ENCODE results near the gene BCR. TPM values are rescaled to one million over a fixed set of nuclear protein-coding genes. Genes with fewer than 3 reads are reported as not detected.
"Not testable (repeated sequence)": the region's sequence is repeated elsewhere in the genome, so short reads cannot be mapped to it uniquely, and the experiment has no call there.

Gene BCR
- 10 to 100 TPM; 10.3 to 37.9 (median 14.8) TPM for polyA plus RNA-seq

DNA sequence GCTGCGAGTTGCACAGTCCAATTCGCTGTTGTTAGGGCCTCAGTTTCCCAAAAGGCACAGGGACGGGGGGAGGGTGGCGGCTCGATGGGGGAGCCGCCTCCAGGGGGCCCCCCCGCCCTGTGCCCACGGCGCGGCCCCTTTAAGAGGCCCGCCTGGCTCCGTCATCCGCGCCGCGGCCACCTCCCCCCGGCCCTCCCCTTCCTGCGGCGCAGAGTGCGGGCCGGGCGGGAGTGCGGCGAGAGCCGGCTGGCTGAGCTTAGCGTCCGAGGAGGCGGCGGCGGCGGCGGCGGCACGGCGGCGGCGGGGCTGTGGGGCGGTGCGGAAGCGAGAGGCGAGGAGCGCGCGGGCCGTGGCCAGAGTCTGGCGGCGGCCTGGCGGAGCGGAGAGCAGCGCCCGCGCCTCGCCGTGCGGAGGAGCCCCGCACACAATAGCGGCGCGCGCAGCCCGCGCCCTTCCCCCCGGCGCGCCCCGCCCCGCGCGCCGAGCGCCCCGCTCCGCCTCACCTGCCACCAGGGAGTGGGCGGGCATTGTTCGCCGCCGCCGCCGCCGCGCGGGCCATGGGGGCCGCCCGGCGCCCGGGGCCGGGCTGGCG, at the start of gene BCR:
BCR (plus strand) TSS at position 209 of the 592 bp plus-strand sequence. CDS start 452 bp downstream, outside the sequence.
- 0 to 1% (median 1%) methylated on average over 32 to 85 of the region's 88 CpGs for WGBS, 3 donors
- peak within 1 kb of the TSS; percentile 32 for H3K27ac ChIP-seq (ENCODE audit: low read depth, low read length)

DNA sequence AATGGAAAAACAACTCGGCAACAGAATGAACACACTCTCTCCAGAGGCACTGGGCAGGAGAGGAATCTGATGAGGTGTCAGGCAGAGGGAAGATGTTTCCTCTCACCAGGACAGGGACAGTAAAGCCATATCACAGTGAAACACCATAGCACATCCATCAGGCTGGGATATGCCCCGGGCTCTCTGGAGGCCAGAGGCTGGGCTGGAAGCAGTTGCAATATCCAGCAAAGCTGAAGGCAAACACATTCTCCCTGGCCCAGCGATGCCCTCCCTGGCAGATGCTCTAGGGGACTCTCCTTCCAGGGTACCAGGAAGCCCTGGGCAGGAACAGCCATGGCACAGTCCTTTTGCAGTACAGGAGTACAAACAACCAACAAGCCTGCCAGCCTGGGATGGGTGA, 49.6 kb upstream of the BCR start:
- no peak overlapping the region for H3K27ac ChIP-seq (ENCODE audit: low read depth, low read length)
- 45 to 79% (median 73%) methylated on average over 3 of the region's 3 CpGs for WGBS, 3 donors

DNA sequence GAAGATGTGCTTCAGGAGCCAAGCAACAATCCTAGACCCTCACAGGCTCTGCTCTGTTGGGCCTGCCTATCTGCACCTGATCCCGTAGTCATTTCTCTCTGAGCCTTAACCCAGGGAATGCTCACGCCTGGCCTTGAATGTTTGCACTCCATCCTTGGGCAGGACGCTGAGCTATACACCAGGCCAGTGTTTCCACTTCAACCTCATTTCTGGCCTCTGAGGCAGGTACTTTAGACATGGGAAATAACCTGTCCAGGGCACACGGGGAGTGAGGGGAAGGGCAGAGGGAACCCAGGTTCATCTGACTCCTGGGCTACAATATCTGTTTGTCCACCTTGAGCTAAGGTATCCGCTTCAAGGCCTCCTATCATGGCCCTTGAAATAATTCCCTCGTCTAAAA, 48.4 kb upstream of the BCR start:
- 33 to 88% (median 85%) methylated on average over 6 of the region's 6 CpGs for WGBS, 3 donors
- no peak overlapping the region for H3K27ac ChIP-seq (ENCODE audit: low read depth, low read length)

DNA sequence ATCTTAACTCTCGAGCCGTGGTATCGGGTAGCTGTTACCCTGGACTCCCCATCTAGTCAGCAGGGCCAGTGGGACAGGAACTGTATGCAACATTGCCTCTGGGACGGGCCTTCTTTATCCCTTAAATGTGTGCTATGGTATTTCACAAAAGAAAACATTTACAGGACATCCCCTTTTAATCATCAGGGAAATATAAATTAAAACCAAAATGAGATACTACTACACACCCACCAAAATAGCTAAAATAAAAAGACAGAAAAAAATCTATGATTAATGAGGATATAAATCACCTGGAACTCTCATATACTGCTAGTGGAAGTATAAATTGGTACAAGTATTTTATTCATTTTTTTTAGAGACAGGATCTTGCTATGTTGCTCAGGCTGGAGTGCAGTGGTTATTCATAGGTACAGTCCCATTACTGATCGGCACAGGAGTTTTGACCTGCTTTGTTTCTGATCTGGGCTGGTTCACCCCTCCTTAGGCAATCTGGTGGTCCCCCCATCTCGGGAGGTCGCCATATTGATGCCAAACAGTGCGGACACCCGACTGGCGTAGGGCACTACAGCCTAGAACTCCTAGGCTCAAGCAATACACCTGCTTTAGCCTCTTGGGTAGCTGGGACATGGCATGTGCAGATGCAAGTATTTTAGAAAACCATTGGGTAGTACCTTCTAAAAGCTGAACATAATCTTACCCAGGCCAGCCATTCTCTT, 47.8 kb upstream of the BCR start:
- WGBS, 3 donors, result 77 to 91% (median 90%) methylated on average over 10 of the region's 10 CpGs
- no peak overlapping the region for H3K27ac ChIP-seq (ENCODE audit: low read depth, low read length)

DNA sequence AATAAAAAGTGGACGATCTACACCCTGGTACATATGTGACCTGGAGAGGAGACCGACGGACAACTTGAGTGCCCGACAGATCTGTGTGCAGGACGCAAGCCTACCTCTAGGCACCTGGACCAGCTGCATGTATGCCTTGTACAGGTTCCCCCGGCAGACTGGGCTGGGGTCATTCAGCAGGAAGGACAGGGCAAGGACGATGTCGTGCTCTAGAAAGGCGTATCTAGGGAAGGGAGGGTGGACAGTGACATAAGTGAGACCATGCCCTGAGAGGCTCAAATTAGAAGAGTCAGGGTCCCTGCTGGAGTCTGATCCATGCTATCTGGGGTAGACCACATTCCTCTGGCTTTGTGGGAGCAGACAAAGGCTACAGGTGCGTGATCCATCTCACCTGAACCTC, 46.4 kb upstream of the BCR start:
- no peak overlapping the region for H3K27ac ChIP-seq (ENCODE audit: low read depth, low read length)
- 92 to 95% (median 93%) methylated on average over 10 of the region's 10 CpGs for WGBS, 3 donors

DNA sequence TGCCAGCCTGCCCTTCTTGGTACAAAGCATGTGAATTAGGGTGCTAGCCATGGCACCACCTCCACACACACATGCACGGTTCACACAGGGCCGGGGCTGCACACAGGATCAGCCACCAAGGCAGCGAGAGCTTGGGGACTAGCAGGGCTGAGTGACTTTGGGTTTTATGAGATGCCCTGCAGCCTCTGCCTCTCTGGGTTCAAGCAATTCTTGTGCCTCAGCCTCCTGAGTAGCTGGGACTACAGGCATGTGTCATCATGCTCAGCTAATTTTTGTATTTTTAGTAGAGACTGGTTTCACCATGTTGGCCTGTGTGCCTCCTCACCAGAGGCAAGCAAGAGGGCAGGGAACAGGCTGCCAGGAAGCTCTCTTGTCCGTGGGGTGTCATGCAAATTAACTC, 43.3 kb upstream of the BCR start:
- WGBS, 3 donors, result 80 to 100% (median 91%) methylated on average over 1 to 4 of the region's 4 CpGs
- H3K27ac ChIP-seq (ENCODE audit: low read depth, low read length), result not testable (repeated sequence)

DNA sequence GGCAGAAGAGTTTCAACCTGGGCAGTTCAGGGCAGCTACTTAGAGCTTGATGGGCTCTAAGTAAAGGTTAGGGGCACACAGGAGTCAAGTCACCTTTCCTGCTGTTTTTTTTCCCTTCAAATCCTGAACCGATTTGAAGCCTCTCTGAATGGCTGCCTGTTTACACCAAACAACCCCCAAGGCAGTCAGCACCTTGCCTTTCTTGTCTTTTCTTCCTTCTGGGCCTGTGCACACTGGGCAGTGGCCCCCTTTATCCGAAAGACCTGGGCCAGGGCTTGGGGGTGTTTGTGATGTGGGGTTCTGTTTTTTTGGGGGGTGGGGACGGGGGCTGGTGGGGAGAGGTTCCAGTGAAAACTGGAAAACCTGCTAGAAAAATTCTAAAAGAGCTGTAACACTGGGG, 42.8 kb upstream of the BCR start:
- WGBS, 3 donors, result 45 to 61% (median 56%) methylated on average over 3 of the region's 3 CpGs
- no peak overlapping the region for H3K27ac ChIP-seq (ENCODE audit: low read depth, low read length)

DNA sequence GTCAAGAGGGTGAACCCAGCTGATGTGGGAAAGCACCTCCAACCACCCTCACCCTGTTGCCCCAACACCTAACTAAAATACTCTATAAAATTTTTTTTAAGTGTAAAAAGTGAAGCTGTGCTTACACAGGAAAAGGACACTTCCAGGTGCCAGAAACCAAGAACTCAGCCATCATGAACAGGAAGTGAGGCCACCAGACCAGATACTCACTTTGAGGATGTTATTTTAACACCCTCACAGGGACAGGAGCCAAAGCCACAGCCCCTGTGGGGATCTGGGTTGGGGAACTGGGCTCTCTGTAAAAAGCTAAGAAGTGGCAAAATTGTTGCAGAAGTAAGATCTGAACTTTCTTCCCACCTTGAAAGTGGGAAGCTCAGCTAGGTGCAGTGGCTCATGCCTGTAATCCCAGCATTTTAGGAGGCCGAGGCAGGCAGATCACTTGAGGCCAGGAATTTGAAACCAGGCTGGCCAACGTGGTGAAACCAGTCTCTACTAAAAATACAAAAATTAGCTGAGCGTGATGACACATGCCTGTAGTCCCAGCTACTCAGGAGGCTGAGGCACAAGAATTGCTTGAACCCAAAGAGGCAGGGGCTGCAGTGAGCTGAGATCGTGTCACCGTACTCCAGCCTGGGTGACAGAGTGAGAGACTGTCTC, 42.3 kb upstream of the BCR start:
- WGBS, 3 donors, result 58 to 78% (median 59%) methylated on average over 5 of the region's 5 CpGs
- no peak overlapping the region for H3K27ac ChIP-seq (ENCODE audit: low read depth, low read length)

DNA sequence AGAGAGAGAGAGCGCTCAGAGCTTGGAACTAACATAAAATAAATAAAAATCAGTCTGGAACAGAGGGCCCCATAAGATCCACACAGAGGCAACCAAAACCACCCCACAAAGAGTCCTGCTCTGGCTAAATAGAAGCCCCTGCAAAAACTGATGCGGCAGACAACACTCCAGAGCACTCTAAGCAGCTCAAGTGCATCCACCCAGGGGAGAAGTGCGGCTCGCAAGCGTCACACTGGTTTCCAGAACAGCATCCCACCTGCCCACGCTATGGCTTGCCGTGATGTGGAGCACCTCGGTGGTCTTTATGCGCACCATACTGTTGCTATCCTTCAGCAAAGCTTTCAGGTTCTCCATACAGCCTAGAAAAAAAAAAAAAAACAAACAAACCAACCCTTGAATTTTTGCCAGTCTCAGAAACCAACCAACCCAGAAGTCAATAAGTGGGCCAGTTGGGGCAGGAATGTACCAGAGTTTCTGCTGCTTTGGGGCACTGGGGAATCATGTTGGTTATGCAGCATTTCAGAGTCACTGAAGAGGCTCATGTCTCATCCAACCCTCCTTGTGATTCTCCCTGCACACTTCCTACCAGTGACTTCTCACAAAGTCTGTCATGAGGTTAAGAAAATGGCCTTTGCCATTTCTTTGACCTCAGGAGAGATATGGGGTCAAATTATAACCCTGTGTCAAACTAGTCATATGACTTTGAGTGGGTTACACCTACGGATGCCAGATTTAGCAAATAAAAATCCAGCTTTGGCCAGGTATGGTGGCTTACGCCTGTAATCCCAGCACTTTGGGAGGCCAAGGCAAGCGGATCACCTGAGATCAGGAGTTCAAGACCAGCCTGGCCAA, 41.5 kb upstream of the BCR start:
- no peak overlapping the region for H3K27ac ChIP-seq (ENCODE audit: low read depth, low read length)
- 94 to 95% (median 95%) methylated on average over 12 of the region's 12 CpGs for WGBS, 3 donors

DNA sequence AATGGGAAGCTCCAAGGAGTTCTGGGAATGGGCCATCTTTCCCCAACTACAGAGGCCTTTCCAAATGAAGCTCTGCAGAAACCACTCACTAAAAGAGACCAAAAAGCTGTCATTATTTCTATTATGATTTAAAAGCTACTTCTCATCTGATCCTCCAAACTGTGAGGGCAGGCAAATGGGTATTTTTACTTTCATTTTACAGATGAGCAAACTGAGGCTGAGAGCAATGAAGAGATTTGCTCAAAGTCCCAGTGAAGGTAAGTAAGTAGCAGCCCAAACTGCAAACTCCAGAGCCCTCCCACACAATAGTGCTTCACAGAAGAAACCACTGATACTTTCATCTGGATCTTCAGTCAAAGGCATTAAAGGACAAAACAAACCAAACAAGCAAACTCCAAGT, 39.9 kb upstream of the BCR start:
- no peak overlapping the region for H3K27ac ChIP-seq (ENCODE audit: low read depth, low read length)

DNA sequence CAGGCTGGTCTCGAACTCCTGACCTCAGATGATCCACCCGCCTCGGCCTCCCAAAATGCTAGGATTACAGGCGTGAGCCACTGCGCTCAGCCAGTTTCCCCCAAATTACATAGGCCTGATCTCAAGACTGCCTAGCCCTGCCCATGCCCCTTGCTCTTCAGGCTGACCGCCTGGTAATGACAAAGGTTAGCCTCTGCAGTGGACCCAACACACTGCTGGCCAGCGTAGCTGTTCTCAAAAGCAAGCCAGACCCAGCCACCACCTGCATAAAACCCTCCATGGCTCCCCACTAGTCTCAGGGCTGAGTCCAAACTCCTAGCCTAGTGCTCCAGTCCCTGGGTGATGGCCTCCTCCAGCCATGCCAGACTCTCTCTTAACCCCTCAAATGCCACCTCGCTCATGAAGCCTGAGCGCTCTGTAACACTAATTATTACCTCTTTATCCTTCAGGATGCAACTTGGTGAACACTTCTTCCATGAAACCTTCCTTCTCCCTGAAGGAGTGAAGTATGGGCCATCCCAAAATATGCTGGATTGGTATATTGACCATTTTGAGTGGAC, 37.7 kb upstream of the BCR start:
- WGBS, 3 donors, result 77 to 86% (median 84%) methylated on average over 9 of the region's 9 CpGs

DNA sequence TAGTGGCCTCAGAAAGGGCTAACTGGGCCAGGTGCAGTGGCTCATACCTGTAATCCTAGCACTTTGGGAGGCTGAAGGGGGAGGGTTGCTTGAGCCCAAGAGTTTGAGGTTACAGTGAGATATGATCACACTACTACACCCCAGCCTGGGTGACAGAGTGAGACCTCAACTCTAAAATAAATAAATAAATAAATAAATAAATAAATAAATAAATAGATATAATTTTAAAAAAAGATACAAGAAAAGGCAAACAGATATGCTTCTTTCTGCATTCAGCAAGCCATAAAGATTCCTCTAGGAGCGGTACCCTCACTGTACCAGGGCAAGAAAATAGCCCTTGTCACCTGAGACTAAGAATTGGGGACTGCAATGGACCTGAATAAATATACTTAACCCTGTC, 37.2 kb upstream of the BCR start:
- WGBS, 3 donors, result 98 to 100% (median 100%) methylated on average over 1 of the region's 1 CpG
- H3K27ac ChIP-seq (ENCODE audit: low read depth, low read length), result no peak overlapping the region

More for the DNA sequence above, 37.7 kb upstream of the BCR start:
- no peak overlapping the region for H3K27ac ChIP-seq (ENCODE audit: low read depth, low read length)

DNA sequence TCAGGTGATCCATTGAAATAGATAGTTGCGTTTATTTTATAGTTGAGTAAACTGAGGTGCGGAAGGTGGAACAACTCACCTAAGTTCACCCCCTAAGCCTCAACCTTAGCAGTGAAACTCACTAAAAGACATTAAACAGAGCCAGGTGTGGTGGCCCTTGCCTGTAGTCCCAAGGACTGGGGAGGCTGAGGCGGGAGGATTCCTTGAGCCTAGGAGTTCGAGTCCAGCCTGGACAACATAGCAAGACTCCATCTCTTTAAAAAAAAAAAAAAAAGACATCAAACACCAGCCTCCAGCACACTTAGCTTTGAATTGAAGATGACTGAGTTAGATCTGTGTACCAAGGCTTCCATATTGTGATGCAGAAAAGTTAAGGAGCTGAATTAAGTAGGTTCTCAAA, 35.9 kb upstream of the BCR start:
- 89 to 96% (median 91%) methylated on average over 4 of the region's 4 CpGs for WGBS, 3 donors
- no peak overlapping the region for H3K27ac ChIP-seq (ENCODE audit: low read depth, low read length)

DNA sequence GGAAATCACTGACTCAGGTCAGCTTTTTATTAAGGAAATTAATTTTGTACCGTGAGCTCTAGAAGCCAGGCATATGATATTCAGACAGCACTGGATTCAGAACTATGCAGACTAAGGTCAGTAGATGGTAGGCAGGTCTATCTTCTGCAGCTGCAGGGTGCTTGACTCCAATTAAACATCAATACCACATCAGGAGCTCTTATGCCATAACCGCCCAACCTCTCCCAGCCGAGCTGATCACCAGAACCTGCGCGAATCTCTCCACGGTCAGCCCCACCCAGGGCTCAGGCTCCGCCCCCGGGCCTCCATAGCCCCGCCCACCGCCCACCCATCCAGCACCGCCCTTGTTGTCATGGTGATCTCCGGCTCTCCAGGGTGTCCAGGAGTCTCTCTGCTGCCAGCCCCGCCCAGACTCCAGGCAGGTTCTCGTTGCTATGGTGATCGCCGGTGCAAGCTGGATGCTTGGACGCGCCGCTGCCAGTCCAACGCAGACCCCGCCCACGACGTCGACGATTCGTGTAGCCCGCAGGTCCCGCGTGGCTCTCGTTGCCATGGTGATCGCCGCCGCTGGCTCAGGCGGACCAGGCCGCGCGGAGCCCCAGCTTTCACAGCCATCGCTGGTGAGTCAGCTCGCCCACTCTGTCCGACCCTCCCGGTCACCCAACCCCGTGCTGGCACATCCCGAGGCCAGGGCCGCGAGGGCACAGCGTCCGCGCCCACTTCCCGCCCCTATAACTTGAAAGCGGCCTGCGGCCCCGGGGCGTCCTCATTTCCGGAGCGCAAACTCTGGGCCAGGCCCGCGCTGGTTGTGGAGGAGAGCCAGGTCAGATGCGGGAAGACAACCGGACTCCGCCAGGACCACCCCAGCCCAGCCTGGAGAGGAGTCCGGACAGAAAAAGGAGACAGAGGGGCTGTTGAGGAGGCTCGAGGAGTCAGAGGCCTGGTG, 35.1 kb upstream of the BCR start, which contains the start of gene RAB36:
RAB36 (plus strand) TSS at position 546 of the 946 bp plus-strand sequence. CDS start 1,140 bp downstream, outside the sequence.
- H3K27ac ChIP-seq (ENCODE audit: low read depth, low read length), result no peak within 1 kb of the TSS
- 6 to 14% (median 7%) methylated on average over 62 of the region's 62 CpGs for WGBS, 3 donors

DNA sequence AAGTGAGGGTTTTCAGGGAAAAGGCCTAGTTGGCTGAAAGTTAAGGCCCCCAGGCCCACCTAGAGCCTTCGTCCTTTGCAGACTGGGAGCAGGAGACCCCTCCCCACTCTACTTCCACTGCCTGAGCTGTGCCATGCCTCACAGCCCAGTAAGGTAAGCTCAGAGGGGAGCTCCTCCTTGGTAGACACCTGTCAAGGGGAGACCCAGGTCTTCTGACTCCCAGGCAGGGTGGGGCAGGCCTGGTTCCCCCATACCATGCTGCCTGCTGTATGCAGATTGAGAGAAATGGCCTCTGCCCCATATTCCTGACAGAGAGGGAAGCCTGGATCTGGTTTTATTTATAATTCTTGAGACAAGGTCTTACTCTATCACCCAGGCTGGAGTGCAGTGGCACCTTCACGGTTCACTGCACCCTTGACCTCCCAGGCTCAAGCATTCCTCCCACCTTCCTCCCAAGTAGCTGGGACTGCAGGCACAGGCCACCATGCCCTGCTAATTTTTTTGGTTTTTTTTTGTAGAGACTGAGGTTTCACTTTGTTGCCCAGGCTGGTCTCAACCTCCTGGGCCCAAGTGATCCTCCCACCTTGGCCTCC, 34.3 kb upstream of the BCR start:
- WGBS, 3 donors, result 75 to 87% (median 80%) methylated on average over 2 of the region's 2 CpGs
- no peak overlapping the region for H3K27ac ChIP-seq (ENCODE audit: low read depth, low read length)

DNA sequence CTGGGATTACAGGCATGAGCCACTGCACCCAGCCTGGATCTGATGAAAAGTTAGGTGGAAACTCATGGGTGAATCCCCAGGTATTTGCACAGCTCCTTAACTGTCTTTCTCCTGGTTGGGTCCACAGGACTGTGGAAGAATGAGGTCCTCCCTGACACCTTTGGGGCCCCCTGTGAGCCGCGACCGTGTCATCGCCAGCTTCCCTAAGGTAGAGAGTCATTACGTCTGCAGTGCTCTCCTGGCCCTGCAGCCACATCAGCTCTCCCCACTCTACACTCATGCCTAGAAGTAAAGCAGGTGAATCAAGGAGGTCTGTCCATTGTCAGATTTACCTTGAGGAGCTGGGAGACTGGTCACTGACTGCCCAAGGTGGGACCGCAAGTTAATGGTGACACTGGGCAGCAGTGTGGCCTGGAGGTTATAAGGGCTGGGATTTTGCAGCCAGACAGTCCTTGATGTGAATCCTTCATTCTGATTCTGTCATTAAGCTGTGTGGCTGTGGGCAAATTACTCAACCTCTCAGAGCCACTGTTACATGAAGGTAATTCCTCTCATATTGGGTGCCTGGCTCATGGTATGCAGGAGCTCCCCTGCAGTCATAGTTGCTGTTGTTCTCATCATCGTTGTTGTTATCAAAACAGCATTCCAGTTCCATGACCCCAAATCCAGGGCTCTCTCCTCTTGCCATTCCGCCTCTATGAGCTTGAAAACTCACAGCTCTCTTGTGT, 33.7 kb upstream of the BCR start:
- 81 to 88% (median 82%) methylated on average over 8 of the region's 8 CpGs for WGBS, 3 donors

More for the DNA sequence above, 33.7 kb upstream of the BCR start:
- no peak overlapping the region for H3K27ac ChIP-seq (ENCODE audit: low read depth, low read length)

All from adipose tissue (tissue), 3 donors.